Fibroblast of the conjunctiva (primary cell): ENCODE data around the gene TMEM72.

Source experiments
- DNase-seq: peaks from one replicate; pipeline ENCODE4 v3.0.0-alpha.2; 2010; ENCODE audit warnings: low read depth

Gene TMEM72

GRCh38 chr10:44890696-44891563, 20.2 kb upstream of the TMEM72 start:
- DNase-seq, result no peak

- DNase-seq, result no peak
Observed at GRCh38 chr10:44891721-44892120, 19.4 kb upstream of the TMEM72 start.

- no peak for DNase-seq
Observed at GRCh38 chr10:44893604-44894468, 17.3 kb upstream of the TMEM72 start.

GRCh38 chr10:44894691-44895090, 16.4 kb upstream of the TMEM72 start:
- DNase-seq, result no peak

GRCh38 chr10:44895280-44895679, 15.9 kb upstream of the TMEM72 start:
- DNase-seq, result no peak

- no peak for DNase-seq
Observed at GRCh38 chr10:44897049-44897448, 14.1 kb upstream of the TMEM72 start.

GRCh38 chr10:44898665-44899064, 12.5 kb upstream of the TMEM72 start:
- no peak for DNase-seq

- DNase-seq, result no peak
Observed at GRCh38 chr10:44899450-44900080, 11.6 kb upstream of the TMEM72 start.

GRCh38 chr10:44902941-44903545, 8.1 kb upstream of the TMEM72 start:
- DNase-seq, result no peak

- no peak for DNase-seq
Observed at GRCh38 chr10:44906486-44906885, 4.7 kb upstream of the TMEM72 start.

GRCh38 chr10:44907556-44907955, 3.6 kb upstream of the TMEM72 start:
- DNase-seq, result no peak

GRCh38 chr10:44908066-44908749, 2.9 kb upstream of the TMEM72 start:
- DNase-seq, result peak; percentile 23

- DNase-seq, result no peak
Observed at GRCh38 chr10:44908936-44909630, 2.1 kb upstream of the TMEM72 start.

GRCh38 chr10:44909910-44910309, 1.2 kb upstream of the TMEM72 start:
- no peak for DNase-seq

GRCh38 chr10:44910602-44911001, 535 bp upstream of the TMEM72 start:
- DNase-seq, result no peak

GRCh38 chr10:44911951-44912350, 814 bp downstream of the TMEM72 start:
- DNase-seq, result no peak

GRCh38 chr10:44913350-44914081, 2.4 kb downstream of the TMEM72 start:
- no peak for DNase-seq

- no peak for DNase-seq
Observed at GRCh38 chr10:44914891-44915290, 3.8 kb downstream of the TMEM72 start.

GRCh38 chr10:44916429-44916828, 5.3 kb downstream of the TMEM72 start:
- no peak for DNase-seq

GRCh38 chr10:44917848-44918247, 6.7 kb downstream of the TMEM72 start:
- no peak for DNase-seq
